Kidney epithelial cell (primary cell): Measurements from ENCODE around the gene SRSF11. TPM values are rescaled to one million over a fixed set of nuclear protein-coding genes. Genes with fewer than 3 reads are reported as not detected.

ENCODE experiments used
- DNase-seq: peaks from one replicate; pipeline ENCODE4 v3.0.0-alpha.2; 2010; ENCODE audit warnings: low read depth
- H3K27me3 ChIP-seq: 2 replicates; pipeline ENCODE4 v1.6.0; 2011; ENCODE audit warnings: low read length; ENCODE audit not compliant: control insufficient read depth, insufficient read depth
- H3K36me3 ChIP-seq: 2 replicates; pipeline ENCODE4 v1.5.1; 2011; ENCODE audit warnings: low read length; ENCODE audit not compliant: control insufficient read depth, insufficient read depth
- H3K4me3 ChIP-seq: 2 replicates; pipeline ENCODE4 v1.5.1; 2011; ENCODE audit warnings: low read depth, mild to moderate bottlenecking, control low read depth, low read length
- CTCF ChIP-seq: IDR thresholded peaks from 2 replicates; pipeline ENCODE4 v1.5.1; 2011; ENCODE audit warnings: mild to moderate bottlenecking, moderate library complexity, low read length, control low read depth, inconsistent platforms; ENCODE audit not compliant: insufficient read depth, poor library complexity, severe bottlenecking
- total RNA-seq: library from RNA; depleted of rRNA; stranded (reverse); fragments of >200 nt; gene quantifications from 2 replicates; pipeline ENCODE4 v1.2.3, GENCODE V29; 2015

The SRSF11 gene
- total RNA-seq, 1 donor from 2014 or later: 78.8 TPM

- no peak for TF ChIP-seq CTCF
Measured at GRCh38 chr1:70227439-70227838, 6.3 kb downstream of the SRSF11 start.

GRCh38 chr1:70228670-70229069 lies 7.5 kb downstream of the SRSF11 start:
- Histone ChIP-seq H3K36me3 (no peaks in the 10 kb centered on the region), H3K4me3 (no peak overlapping the region), H3K27me3 (no peaks in the 10 kb centered on the region)
- no peak for DNase-seq
- TF ChIP-seq CTCF: no peak

More at GRCh38 chr1:70227439-70227838, 6.3 kb downstream of the SRSF11 start:
- H3K4me3 ChIP-seq: no peak overlapping the region
- no peaks in the 10 kb centered on the region for H3K27me3 ChIP-seq
- DNase-seq: no peak
- H3K36me3 ChIP-seq: no peaks in the 10 kb centered on the region

- Histone ChIP-seq H3K36me3 (no peaks in the 10 kb centered on the region), H3K27me3 (no peaks in the 10 kb centered on the region), H3K4me3 (no peak overlapping the region)
- no peak for TF ChIP-seq CTCF
- no peak for DNase-seq
Measured at GRCh38 chr1:70231475-70231874, 10.3 kb downstream of the SRSF11 start.

GRCh38 chr1:70234733-70235132 lies 13.6 kb downstream of the SRSF11 start:
- Histone ChIP-seq H3K4me3 (no peak overlapping the region), H3K36me3 (no peaks in the 10 kb centered on the region), H3K27me3 (no peaks in the 10 kb centered on the region)
- TF ChIP-seq CTCF: no peak
- no peak for DNase-seq

GRCh38 chr1:70239940-70240339 lies 18.8 kb downstream of the SRSF11 start:
- no peak for TF ChIP-seq CTCF
- no peak overlapping the region for H3K4me3 ChIP-seq
- DNase-seq: no peak
- H3K36me3 ChIP-seq: no peaks in the 10 kb centered on the region
- no peaks in the 10 kb centered on the region for H3K27me3 ChIP-seq

- no peak overlapping the region for H3K4me3 ChIP-seq
- peaks cover 1% of the 10 kb centered on the region for H3K36me3 ChIP-seq
- no peaks in the 10 kb centered on the region for H3K27me3 ChIP-seq
- TF ChIP-seq CTCF: no peak
- no peak for DNase-seq
Measured at GRCh38 chr1:70247122-70247521, 25.9 kb downstream of the SRSF11 start.
